HG03097 (cell line): ENCODE results near the gene PRSS16.
"Not testable (repeated sequence)": the region's sequence is repeated elsewhere in the genome, so short reads cannot be mapped to it uniquely, and the experiment has no call there.

ENCODE experiments used
- ATAC-seq: cut with Tn5 transposase; IDR thresholded peaks from one replicate; pipeline ENCODE4 v1.9.1; 2021; ENCODE audit not compliant: unreplicated experiment, low FRiP score

The PRSS16 gene

DNA sequence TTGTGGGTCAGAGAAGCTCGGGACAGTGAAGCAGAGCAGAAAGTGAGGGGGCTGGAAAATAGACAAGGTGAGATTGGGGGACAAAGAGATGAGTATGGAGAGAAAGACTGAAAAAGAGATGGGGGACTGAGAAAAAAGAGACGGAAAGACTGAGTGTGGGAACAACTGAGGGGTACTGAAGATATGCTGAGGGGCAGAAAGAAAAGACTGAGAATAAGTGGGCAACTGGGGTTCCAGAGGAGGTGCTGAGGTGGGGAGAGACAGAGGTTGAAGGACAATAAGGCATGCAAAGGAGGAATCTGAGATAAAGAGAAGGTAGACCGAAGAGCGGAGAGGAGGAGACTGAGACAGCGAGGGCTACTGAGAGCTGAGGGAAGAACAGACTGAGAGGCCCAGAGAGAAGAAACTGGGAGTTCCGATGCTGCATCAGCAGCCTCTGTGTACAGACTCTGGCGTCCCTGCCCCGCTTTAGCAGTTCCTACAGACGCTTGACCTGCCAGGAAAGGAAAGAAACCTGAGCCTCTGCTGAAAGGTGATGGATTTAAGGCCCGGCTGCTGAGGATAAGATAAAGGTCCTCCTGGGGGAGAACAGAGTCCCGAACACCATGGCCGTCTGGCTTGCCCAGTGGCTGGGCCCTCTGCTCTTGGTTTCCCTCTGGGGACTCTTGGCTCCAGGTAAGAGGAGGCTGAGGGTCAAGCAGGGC, at the start of gene PRSS16:
TSS of gene PRSS16 (plus strand) at position 569 of the 704 bp plus-strand sequence. CDS start at position 606, 37 bp downstream.
- no peak for ATAC-seq

GRCh38 chr6:27205375-27206278, 41.9 kb upstream of the PRSS16 start:
- no peak for ATAC-seq

DNA sequence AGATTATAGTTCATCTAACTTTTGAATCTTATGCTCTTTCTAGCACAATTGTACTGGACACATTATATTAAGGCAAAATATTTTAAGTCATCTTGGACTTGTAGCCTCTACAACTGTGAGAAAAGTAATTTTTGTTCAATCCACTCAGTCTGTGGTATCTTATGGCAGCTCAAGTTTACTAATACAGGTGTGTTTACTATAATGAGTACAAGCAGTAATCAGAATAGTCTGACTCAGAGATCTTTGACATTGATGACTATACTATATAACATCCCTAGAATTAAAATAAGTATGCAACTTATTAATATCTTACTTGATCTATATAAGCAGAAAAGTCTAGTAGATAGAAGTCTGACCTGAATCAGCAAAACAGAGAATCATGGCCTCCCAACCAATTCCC, 40.7 kb upstream of the PRSS16 start:
- ATAC-seq: no peak

DNA sequence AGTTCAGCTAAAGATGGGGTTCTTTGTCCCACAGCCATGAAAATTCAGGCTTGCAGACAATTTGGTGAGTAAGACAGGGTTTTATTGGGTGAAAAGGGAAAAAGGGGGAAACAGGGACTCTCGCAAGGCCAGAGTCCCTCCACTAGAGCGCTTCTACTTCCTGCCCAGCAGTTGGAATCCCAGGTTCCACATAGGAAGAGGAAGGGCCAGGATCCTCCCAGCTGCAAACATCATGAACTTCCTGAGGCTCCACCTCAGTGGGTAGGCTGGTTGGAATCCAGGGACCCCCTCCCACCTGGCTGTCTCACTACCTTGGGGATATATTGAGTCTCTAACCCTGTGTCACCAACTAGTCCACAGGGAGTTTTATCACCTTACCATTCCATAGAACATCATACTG, 39.5 kb upstream of the PRSS16 start:
- no peak for ATAC-seq

GRCh38 chr6:27209196-27209595, 38.3 kb upstream of the PRSS16 start:
- no peak for ATAC-seq

- no peak for ATAC-seq
These were observed 37.7 kb upstream of the PRSS16 start for GRCh38 chr6:27209659-27210269.

DNA sequence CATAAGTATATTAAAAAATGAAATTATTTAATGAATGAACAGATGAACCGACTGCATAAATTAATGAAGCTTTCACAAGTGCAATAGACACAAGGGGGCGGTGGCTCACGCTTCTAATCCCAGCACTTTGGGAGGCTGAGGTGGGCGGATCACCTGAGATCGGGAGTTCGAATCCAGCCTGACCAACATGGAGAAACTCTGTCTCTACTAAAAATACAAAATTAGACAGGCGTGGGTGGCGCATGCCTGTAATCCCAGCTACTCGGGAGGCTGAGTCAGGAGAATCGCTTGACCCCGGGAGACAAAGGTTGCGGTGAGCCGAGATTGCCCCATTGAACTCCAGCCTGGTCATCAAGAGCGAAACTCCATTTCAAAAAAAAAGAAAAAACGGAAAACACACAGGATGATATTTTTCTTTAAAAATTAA, 34.4 kb upstream of the PRSS16 start:
- ATAC-seq: not testable (repeated sequence)

DNA sequence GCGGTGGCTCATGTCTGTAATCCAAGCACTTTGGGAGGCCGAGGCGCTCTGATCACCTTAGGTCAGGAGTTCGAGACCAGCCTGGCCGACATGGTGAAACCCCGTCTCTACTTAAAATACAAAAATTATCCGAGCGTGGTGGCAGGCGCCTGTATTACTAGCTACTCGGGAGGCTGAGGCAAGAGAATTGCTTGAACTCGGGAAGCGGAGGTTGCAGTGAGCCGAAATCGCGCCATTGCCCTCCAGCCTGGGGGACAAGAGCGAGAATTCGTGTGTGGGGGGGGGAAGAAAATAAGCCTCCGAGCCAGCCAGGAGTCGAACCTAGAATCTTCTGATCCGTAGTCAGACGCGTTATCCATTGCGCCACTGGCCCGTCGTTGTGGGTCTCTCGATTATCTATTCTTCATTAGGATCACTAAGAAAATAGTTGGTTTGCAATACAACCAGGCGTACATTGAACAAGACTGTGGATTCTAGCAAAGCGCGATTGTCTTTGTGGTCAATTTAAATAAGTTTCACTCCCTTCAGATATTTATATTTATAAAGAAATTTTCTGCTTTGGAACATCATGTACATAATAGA, 33.9 kb upstream of the PRSS16 start:
- no peak for ATAC-seq

DNA sequence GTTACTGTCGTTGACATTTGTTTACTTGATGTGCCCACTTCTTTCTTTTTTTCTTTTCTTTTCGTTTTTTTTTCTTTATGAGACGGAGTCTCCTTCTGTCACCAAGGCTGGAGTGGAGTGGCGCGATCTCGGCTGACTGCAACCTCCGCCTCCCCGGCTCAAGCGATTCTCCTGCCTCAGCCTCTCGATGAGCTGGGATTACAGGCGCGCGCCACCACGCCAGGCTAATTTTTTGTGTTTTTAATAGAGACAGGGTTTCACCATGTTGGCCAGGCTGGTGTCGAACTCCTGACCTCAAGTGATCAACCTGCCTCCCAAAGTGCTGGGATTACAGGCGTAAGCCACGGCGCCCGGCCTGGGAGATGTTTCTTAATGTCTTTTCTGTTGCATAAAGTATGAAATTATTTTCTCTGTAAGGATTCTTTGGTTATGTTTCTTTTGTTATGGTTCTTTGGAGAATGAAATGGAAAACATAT, 33.3 kb upstream of the PRSS16 start:
- ATAC-seq: no peak

- no peak for ATAC-seq
These were observed 30.6 kb upstream of the PRSS16 start for GRCh38 chr6:27216874-27217273.

DNA sequence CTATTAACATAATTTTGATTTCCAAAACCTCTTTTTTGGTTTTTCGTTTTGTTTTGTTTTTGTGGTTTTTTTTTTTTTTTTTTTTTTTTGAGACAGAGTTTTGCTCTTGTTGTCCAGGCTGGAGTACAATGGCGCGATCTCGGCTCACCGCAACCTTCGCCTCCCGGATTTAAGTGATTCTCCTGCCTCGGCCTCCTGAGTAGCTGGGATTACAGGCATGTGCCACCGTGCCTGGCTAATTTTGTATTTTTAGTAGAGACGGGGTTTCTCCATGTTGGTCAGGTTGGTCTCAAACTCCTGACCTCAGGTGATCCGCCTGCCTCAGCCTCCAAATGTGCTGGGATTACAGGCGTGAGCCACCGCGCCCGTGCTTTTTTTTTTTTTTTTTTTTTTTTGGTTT, 24.5 kb upstream of the PRSS16 start:
- not testable (repeated sequence) for ATAC-seq

DNA sequence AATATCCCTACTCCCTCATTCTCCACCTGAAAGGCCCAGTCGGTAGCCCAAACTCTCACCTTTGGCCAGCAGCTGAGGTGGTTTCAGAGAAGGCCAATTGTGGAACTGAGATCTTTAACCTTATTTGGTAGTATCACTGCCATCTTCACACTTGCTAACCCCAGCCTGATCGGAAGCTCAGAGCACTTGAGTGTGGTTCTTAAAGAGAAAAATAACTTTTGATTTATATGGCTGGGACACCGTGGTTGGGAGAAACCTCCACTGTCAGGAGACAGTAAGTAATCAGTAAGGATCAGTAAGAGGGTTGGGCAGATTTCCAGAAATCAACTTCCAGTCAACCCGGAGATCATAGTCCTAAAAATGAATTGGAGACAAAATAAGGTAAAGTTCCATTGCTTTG, 22.8 kb upstream of the PRSS16 start:
- ATAC-seq: no peak

GRCh38 chr6:27228963-27229477, 18.5 kb upstream of the PRSS16 start:
- ATAC-seq: no peak

DNA sequence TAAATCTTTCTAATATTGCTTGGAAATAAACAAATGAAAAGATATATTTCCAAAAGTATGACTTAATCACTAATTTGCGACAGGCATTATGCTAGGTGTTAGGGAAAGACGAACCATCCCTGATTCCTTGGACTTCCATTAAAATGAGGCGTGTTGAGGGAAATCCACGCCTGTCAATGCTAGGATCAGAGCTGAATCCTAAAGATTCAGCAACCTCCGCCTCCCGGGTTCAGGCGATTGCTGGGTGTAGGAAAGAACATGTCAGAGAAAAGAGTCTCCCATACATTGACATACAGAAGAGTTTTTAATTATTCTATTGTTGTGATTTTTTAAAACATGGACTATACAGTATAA, 16.8 kb upstream of the PRSS16 start:
- no peak for ATAC-seq

DNA sequence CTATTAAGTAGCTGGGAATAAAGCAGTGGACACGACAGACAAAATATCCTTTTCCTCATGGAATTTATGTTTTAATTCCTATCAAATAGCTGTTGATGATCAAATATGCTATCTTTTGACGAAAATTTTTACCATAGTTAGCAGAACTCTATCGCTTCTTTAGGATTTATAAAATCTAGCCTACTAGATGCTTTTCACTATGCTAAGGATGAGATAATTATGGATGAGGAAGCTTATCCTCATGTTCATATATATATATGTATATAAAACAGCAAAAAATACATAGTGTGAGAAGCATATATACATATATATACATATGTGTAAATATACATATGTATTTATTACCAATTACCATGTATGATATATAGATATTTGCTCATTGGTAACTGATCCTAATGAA, 12.9 kb upstream of the PRSS16 start:
- ATAC-seq: no peak

DNA sequence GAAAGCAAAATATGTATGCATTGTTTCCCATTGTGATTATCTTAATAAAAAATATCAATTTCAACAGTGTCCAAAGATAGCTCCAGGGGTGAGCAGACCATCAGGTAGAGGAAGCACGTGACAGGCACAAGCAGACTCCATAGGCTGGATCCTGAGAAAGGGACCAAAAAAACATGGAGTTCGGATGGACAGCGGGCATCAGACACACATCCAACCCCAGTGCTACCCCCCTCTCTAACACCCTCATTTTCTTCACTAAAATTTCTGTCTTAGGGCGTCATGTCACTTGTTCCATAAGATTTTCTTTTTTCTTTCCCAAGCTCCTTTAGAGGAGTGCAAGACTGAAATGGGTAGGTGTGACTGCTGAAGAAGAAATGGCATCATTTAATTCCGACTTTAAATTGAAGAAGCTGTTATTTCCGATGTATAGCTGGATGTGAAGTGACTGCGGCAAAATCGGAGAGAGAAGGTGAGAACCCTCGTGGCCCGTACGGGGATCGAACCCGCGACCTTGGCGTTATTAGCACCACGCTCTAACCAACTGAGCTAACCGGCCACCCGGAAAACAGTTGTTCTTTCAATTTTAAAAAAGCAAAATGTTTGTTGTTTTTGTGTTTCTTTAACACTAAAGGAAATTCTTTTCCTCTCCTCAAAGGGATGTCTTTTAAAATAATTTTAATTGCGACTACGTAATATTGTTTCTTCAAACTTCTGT, 10.3 kb upstream of the PRSS16 start:
- no peak for ATAC-seq

DNA sequence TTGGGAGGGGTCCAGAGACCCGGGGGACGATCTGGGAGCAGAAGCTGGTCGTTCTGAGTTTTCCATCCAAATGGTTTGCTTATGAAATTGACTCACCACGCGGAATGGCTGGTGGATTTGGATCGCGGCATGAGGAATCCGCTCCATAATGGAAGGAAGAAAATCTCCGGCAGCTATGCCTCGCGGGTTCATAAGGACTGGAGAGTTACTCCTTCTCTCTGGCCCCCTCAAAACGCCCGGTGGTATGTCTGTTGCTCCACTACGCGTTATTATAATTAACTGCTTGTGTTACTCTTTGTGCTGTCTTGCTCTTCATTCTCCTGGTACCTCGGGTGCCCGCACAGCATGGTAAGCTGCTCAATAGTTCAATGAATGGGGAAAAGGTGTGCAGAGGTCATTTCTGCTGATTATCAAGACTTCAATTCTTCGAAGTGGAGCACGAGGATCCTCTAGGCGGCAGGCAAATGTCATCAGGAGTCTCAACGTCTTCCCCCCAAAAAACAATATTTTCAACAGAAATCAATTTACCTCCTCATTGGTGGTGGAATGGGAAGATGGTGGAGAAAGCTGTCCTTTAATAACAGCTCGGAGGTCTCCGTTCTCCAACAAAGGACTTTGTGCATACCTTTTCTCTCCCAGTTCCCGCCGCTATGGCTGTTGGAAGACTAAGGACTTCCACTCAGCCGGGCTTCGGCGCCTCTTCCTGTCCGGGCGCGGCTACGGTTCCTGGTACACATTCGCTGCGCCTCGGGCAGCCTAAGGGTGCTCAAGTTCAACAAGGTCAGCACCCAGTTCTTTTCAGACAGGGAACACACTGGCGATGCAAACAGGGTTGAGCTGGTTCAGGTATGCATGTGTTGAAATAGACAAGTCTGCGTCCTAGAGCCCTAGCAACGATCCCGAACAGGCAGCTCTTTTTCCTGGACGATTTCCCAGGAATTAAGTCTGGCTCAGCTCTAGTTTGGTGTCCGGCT, 9.2 kb upstream of the PRSS16 start:
- no peak for ATAC-seq

GRCh38 chr6:27239258-27239657, 8.2 kb upstream of the PRSS16 start:
- ATAC-seq: no peak

DNA sequence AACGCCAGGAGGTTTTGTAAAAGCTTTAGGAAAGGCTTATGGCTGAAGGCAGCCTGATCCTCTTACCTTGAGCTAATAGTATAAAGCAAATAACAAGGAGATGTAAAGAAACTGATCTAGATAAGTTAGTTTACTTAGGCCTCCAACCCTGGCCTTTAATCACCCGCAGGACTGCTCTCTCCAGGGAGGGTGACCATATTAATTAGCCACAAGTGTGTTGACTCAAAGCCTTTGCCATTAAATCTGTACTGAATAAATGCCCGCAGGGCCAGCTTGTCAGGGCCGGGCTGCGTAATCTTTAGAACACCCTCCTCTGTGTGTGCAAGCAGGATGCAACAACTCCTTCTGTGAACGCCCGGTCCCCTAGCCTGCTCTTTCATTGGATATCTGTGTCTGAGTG, 6.1 kb upstream of the PRSS16 start:
- ATAC-seq: no peak
